ENCODE measurements around the gene KCNA2.

DNA sequence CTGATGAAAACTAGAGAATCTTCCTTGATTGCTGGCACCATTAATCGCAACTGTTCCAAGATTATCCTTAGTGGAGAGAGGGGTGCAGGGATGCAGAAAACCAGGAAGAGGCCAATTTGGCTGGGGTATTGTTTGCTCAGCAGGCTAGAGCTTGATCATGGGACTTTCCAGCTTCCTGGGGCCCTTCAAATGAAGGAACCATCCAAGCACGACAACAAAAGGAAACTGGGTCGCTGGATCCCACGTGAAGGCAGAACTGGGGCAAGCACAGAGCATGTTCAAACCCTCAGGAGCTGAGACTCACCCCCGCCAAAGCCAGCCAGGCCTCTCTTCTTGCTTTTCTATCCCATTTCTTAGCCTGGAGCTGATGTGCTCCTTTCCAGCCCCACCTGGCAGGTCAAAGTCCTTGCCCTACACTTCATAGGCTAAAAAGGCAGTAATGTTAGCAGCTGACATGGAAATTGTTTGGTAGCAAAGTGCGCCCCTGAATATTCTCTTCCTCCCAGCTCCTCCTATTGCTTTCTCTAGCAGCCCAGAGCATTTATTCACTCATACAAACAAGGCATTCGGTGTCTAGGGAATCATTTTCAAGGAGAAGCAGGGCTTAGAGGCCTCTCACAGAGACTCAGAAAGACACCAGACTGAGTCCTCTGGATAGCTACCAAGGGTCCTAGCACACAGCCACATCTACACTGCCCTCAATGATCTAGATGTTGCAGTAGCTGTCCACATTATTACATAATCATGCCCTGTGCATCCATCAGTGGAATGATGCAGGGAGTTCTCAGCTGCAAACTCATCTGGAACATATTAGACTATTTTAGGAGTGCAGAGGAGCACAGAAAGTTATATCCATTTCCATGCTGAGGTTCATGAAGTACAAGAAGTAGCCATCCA lies 11.5 kb downstream of the KCNA2 start:
- TF ChIP-seq CTCF (conservative IDR thresholded peaks at IDR 0.05) (no peak), ZFX (IDR thresholded peaks at IDR 0.05) (no peak)

Measured in C4-2B (cell line).